ENCODE data around the gene C2orf72.

DNA sequence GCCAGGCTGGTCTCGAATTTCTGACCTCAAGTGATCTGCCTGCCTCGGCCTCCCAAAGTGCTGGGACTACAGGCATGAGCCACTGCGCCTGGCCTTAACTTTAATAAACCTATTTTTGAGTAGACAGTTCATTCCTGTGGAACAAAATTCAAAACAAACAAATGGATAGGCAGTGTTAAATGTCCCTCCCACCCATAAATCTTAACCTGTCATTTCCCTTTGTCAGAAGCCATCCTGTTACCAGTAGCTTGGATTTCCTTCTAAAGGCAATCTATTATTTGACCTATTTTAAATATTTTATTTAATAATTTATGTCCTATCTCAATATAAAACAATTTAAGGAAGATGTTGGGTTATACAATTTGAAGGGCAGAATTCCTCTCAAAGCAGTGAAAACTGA, 6.6 kb upstream of the C2orf72 start:
- TF ChIP-seq CTCF (IDR thresholded peaks at IDR 0.05) (no peak), POLR2A (IDR thresholded peaks at IDR 0.05) (no peak)

Data from heart left ventricle (tissue), 13 donors.